ENCODE results near the gene SURF2. TPM values are rescaled to one million over a fixed set of nuclear protein-coding genes. Genes with fewer than 3 reads are reported as not detected.
"Not testable (repeated sequence)": the region's sequence is repeated elsewhere in the genome, so short reads cannot be mapped to it uniquely, and the experiment has no call there.

SURF2 gene
- total and polyA plus RNA-seq, 8 donors = 11.8 to 23.0 (median 16.3) TPM

GRCh38 chr9:133375116-133375723 lies 18.9 kb downstream of the SURF2 start:
- DNase-seq = peak in 1 of 4 donors; percentile 29
- peak; percentile 41 for ATAC-seq
- peak overlapping the region; percentile 91 to 97 for H3K4me3 ChIP-seq
- H3K27me3 ChIP-seq = no peaks in the 10 kb centered on the region
- no peak for TF ChIP-seq CTCF (IDR thresholded peaks at IDR 0.05)
- H3K9me3 ChIP-seq = no peaks in the 10 kb centered on the region
- H3K4me1 ChIP-seq = peaks cover 21 to 59% of the 10 kb centered on the region in 2 donors
- H3K36me3 ChIP-seq = peaks cover 0 to 25% of the 10 kb centered on the region in 2 donors
- H3K27ac ChIP-seq = peak overlapping the region; percentile 97
- intact Hi-C loops (cut with DNase I) = no loop called here

GRCh38 chr9:133375724-133376654 lies 19.6 kb downstream of the SURF2 start, which contains the start of the genes STKLD1 and SURF4:
TSS of gene STKLD1 (plus strand) at chr9:133376366. CDS start at chr9:133376474, 108 bp downstream.
TSS of gene SURF4 (minus strand) at chr9:133376060. CDS start at chr9:133375969, 91 bp downstream.
- Histone ChIP-seq H3K27ac (peak within 1 kb of the TSS; percentile 97), H3K4me1 (peaks cover 13 to 51% of the 10 kb centered on the region in 2 donors), H3K36me3 (peaks cover 0 to 17% of the 10 kb centered on the region in 2 donors), H3K27me3 (no peaks in the 10 kb centered on the region), H3K9me3 (no peaks in the 10 kb centered on the region), H3K4me3 (peak within 1 kb of the TSS; percentile 91 to 97)
- intact Hi-C loops (cut with DNase I) = no loop called here
- TF ChIP-seq CTCF (IDR thresholded peaks at IDR 0.05) = peak in 1 of 2 donors; percentile 40
- DNase-seq = peak; percentile 95 to 100 (median 96)
- ATAC-seq = peak; percentile 95

GRCh38 chr9:133377280-133377679 lies 20.9 kb downstream of the SURF2 start:
- H3K9me3 ChIP-seq, H3K27ac ChIP-seq: not testable (repeated sequence)

GRCh38 chr9:133377721-133378216 lies 21.4 kb downstream of the SURF2 start:
- intact Hi-C loops (cut with DNase I) = no loop called here
- DNase-seq (no peak), ATAC-seq (no peak)
- H3K9me3 ChIP-seq = no peaks in the 10 kb centered on the region
- H3K36me3 ChIP-seq = peaks cover 0 to 10% of the 10 kb centered on the region in 2 donors
- no peak overlapping the region for H3K27ac ChIP-seq
- no peak overlapping the region for H3K4me3 ChIP-seq
- peaks cover 0 to 33% of the 10 kb centered on the region in 2 donors for H3K4me1 ChIP-seq
- no peak for TF ChIP-seq CTCF (IDR thresholded peaks at IDR 0.05)
- no peaks in the 10 kb centered on the region for H3K27me3 ChIP-seq

More at GRCh38 chr9:133377280-133377679, 20.9 kb downstream of the SURF2 start:
- ATAC-seq; H3K4me3 ChIP-seq; H3K27me3 ChIP-seq; intact Hi-C loops (cut with DNase I): not testable (repeated sequence)
- peak in 1 of 4 donors; percentile 62 for DNase-seq
- H3K36me3 ChIP-seq = peaks cover 0 to 15% of the 10 kb centered on the region in 2 donors
- peaks cover under 1 to 38% of the 10 kb centered on the region in 2 donors for H3K4me1 ChIP-seq

GRCh38 chr9:133378408-133378962 lies 22.1 kb downstream of the SURF2 start:
- Histone ChIP-seq H3K36me3 (peaks cover 0 to 3% of the 10 kb centered on the region in 2 donors), H3K4me3 (no peak overlapping the region), H3K9me3 (no peaks in the 10 kb centered on the region), H3K4me1 (peaks cover 0 to 26% of the 10 kb centered on the region in 2 donors), H3K27ac (no peak overlapping the region), H3K27me3 (no peaks in the 10 kb centered on the region)
- intact Hi-C loops (cut with DNase I) = no loop called here
- DNase-seq (no peak), ATAC-seq (no peak)
- TF ChIP-seq CTCF (IDR thresholded peaks at IDR 0.05) = no peak

All from left lung (tissue), 10 donors.